ENCODE data around the gene RASGRF1.

DNA sequence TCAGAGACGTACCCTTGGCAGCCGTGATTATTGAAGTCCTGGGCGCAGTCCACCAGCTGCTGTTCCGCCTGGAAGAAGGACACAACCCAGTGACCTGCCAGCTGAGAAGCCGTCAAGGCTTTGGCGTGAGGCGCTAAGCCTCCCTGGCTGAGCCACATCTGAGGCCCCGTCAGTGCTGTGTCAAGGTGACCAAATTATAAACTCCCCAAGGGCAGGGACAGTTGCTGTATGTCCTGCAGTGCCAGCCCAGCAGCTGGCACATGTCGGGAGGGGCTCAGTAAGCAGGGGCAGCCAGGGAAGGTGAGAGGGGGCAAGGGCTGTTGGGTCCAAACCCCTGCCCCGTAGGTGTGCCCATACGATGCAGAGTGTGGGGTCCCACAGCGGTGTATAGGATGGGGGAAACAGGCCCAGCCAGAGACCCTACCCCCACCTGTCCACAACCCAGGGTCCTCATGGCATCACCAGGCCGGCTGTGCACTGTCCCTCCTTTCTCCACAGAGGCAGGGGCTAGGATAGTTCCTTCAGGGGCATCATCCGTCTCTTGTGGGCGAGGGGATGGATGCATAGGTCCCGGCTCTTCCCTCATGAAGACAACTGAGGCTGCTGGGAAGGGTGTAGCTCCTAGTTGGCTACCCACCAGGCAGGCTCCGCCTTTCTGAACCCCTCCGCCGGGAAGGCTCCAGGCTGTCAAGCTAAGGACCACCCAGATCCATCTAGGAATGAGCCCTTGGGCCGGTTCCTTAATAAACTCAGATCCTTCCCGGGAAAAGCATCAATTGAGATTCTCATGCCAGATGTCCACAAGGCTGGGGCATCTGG, 158.9 kb downstream of the RASGRF1 start:
- TF ChIP-seq, protein P1, sequence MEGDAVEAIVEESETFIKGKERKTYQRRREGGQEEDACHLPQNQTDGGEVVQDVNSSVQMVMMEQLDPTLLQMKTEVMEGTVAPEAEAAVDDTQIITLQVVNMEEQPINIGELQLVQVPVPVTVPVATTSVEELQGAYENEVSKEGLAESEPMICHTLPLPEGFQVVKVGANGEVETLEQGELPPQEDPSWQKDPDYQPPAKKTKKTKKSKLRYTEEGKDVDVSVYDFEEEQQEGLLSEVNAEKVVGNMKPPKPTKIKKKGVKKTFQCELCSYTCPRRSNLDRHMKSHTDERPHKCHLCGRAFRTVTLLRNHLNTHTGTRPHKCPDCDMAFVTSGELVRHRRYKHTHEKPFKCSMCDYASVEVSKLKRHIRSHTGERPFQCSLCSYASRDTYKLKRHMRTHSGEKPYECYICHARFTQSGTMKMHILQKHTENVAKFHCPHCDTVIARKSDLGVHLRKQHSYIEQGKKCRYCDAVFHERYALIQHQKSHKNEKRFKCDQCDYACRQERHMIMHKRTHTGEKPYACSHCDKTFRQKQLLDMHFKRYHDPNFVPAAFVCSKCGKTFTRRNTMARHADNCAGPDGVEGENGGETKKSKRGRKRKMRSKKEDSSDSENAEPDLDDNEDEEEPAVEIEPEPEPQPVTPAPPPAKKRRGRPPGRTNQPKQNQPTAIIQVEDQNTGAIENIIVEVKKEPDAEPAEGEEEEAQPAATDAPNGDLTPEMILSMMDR (conservative IDR thresholded peaks at IDR 0.05; ENCODE audit: low read depth, low read length), result no peak
- no peak for TF ChIP-seq EZH2 (IDR thresholded peaks at IDR 0.05; ENCODE audit: low read length, unreplicated experiment)
- TF ChIP-seq EZH2phosphoT487 (IDR thresholded peaks at IDR 0.05; ENCODE audit: borderline replicate concordance, low read length), result no peak
